ENCODE results near the gene OR5M8. TPM values are rescaled to one million over a fixed set of nuclear protein-coding genes. Genes with fewer than 3 reads are reported as not detected.

The OR5M8 gene
- total and polyA plus RNA-seq, 2 experiments from 2014 or later, result not detected

DNA sequence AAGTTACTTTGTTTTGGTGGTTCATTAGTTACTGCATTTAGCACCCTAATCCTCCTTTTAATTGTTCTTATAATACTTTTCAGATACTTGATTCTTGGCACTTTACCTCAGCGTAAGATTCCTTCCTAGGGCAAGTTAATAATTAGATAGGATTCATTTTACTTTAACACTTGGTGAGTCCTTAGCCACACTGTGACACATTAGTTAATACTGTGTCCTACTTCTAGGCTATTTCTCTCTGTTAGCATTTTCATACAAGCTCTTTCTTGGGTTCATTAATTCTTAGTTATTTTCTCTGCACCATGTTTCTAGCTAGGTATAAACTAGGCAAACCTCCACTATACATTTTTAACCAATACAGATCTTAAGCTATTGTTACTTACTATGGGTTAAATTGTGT, 34.1 kb downstream of the OR5M8 start:
- TF ChIP-seq, protein P1, sequence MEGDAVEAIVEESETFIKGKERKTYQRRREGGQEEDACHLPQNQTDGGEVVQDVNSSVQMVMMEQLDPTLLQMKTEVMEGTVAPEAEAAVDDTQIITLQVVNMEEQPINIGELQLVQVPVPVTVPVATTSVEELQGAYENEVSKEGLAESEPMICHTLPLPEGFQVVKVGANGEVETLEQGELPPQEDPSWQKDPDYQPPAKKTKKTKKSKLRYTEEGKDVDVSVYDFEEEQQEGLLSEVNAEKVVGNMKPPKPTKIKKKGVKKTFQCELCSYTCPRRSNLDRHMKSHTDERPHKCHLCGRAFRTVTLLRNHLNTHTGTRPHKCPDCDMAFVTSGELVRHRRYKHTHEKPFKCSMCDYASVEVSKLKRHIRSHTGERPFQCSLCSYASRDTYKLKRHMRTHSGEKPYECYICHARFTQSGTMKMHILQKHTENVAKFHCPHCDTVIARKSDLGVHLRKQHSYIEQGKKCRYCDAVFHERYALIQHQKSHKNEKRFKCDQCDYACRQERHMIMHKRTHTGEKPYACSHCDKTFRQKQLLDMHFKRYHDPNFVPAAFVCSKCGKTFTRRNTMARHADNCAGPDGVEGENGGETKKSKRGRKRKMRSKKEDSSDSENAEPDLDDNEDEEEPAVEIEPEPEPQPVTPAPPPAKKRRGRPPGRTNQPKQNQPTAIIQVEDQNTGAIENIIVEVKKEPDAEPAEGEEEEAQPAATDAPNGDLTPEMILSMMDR (IDR thresholded peaks at IDR 0.05; ENCODE audit: low read depth, low read length), result no peak
- Histone ChIP-seq H3K36me3 (no peaks in the 10 kb centered on the region), H3K4me1 (ENCODE audit: low read depth) (no peaks in the 10 kb centered on the region), H3K27me3 (no peaks in the 10 kb centered on the region), H3K4me3 (no peak overlapping the region), H3K27ac (no peak overlapping the region), H3K9me3 (ENCODE audit: low read depth) (no peaks in the 10 kb centered on the region)
- no peak for DNase-seq (ENCODE audit: low read depth in 1 of 2, low spot score in 1 of 2)

DNA sequence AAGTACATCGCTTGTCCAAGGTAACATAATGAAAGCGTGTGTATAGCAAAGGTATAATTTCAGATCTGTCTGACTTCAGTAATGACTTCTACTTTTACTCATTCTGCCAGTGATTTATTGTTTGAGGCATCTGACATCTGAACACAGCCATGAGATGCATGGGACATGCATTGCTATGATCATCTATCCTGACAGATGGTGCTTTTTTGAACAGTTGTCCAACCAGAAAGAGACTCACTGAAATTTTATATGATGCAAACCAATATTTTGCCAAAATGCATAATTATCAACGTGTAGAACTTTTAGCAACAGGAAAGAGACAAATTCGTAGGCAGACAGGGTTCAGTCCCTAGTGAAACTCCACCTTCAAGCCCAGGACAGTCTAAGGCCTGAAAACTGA, 37.6 kb downstream of the OR5M8 start:
- Histone ChIP-seq H3K27me3 (no peaks in the 10 kb centered on the region), H3K9me3 (ENCODE audit: low read depth) (no peaks in the 10 kb centered on the region), H3K36me3 (no peaks in the 10 kb centered on the region), H3K4me1 (ENCODE audit: low read depth) (no peaks in the 10 kb centered on the region), H3K27ac (no peak overlapping the region), H3K4me3 (no peak overlapping the region)
- DNase-seq (ENCODE audit: low read depth in 1 of 2, low spot score in 1 of 2), result no peak
- TF ChIP-seq, protein P1 (IDR thresholded peaks at IDR 0.05; ENCODE audit: low read depth, low read length), result no peak

Other genes starting within 250 kb of the OR5M8 start
- not detected in 2 replicates for gene OR5T3, start 239.1 kb downstream of the OR5M8 start, total RNA-seq
- gene OR5T3, start 239.1 kb downstream of the OR5M8 start, polyA plus RNA-seq, result not detected in 2 replicates
- gene OR5T1, start 217.2 kb downstream of the OR5M8 start, total RNA-seq, result not detected in 2 replicates
- gene OR5T1, start 217.2 kb downstream of the OR5M8 start, polyA plus RNA-seq, result not detected in 2 replicates
- not detected in 2 replicates for gene OR8H1, start 199.1 kb downstream of the OR5M8 start, total RNA-seq
- gene OR8H1, start 199.1 kb downstream of the OR5M8 start, polyA plus RNA-seq, result not detected in 2 replicates
- not detected in 2 replicates for gene OR8K3, start 176.2 kb downstream of the OR5M8 start, total RNA-seq
- gene OR8K3, start 176.2 kb downstream of the OR5M8 start, polyA plus RNA-seq, result not detected in 2 replicates
- gene OR8K1, start 145.3 kb downstream of the OR5M8 start, total RNA-seq, result not detected in 2 replicates
- not detected in 2 replicates for gene OR8K1, start 145.3 kb downstream of the OR5M8 start, polyA plus RNA-seq
- gene OR8J1, start 137.1 kb downstream of the OR5M8 start, total RNA-seq, result not detected in 2 replicates
- gene OR8J1, start 137.1 kb downstream of the OR5M8 start, polyA plus RNA-seq, result not detected in 2 replicates
- not detected in 2 replicates for gene OR8U1, start 115.7 kb downstream of the OR5M8 start, total RNA-seq
- not detected in 2 replicates for gene OR8U1, start 115.7 kb downstream of the OR5M8 start, polyA plus RNA-seq
- gene OR5AL1, start 78.7 kb downstream of the OR5M8 start, total RNA-seq, result not detected in 2 replicates
- gene OR5AL1, start 78.7 kb downstream of the OR5M8 start, polyA plus RNA-seq, result not detected in 2 replicates
- not detected in 2 replicates for gene OR5M3, start 18.0 kb downstream of the OR5M8 start, total RNA-seq
- gene OR5M3, start 18.0 kb downstream of the OR5M8 start, polyA plus RNA-seq, result not detected in 2 replicates
- not detected in 2 replicates for gene OR5M11, start 51.9 kb upstream of the OR5M8 start, total RNA-seq
- not detected in 2 replicates for gene OR5M11, start 51.9 kb upstream of the OR5M8 start, polyA plus RNA-seq
- gene OR5M10, start 86.4 kb upstream of the OR5M8 start, total RNA-seq, result not detected in 2 replicates
- not detected in 2 replicates for gene OR5M10, start 86.4 kb upstream of the OR5M8 start, polyA plus RNA-seq
- not detected in 2 replicates for gene OR5M1, start 123.5 kb upstream of the OR5M8 start, total RNA-seq
- gene OR5M1, start 123.5 kb upstream of the OR5M8 start, polyA plus RNA-seq, result not detected in 2 replicates
- not detected in 2 replicates for gene OR5AP2, start 151.1 kb upstream of the OR5M8 start, total RNA-seq
- not detected in 2 replicates for gene OR5AP2, start 151.1 kb upstream of the OR5M8 start, polyA plus RNA-seq
- gene OR5AR1, start 172.3 kb upstream of the OR5M8 start, total RNA-seq, result not detected in 2 replicates
- not detected in 2 replicates for gene OR5AR1, start 172.3 kb upstream of the OR5M8 start, polyA plus RNA-seq
- gene OR9G1, start 207.7 kb upstream of the OR5M8 start, total RNA-seq, result not detected in 2 replicates
- gene OR9G1, start 207.7 kb upstream of the OR5M8 start, polyA plus RNA-seq, result not detected in 2 replicates

Measured in cardiac muscle cell (in vitro differentiated cells and primary cell).